HG03439 (cell line): ENCODE results near the gene VAPA.

Experiments used
- ATAC-seq: cut with Tn5 transposase; IDR thresholded peaks from one replicate; pipeline ENCODE4 v1.9.1; 2021; ENCODE audit warnings: mild to moderate bottlenecking, moderate library complexity; ENCODE audit not compliant: unreplicated experiment

VAPA gene

GRCh38 chr18:9968081-9968848 lies 54.4 kb downstream of the VAPA start:
- no peak for ATAC-seq

DNA sequence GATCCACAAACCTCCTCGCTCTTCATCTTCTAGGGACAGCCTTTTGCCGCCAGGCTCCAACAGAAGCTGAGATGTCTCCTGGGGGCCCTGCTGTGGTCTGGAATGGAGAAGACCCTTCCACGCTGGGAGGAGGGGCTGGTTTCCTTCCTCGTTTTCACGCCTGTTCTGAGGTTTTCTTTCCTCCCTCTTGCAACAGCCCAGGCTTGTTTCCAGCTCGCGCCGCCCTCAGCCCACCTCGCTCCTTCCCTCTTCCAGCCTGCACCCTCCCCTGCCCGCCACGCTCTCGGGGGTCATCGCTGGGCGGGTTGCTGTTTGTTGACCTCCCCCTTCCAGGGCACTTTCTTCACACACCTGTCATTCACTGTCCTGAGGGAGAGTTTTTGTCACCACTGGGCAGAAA lies 55.4 kb downstream of the VAPA start:
- ATAC-seq = no peak

GRCh38 chr18:9971313-9971920 lies 57.6 kb downstream of the VAPA start:
- ATAC-seq = no peak

DNA sequence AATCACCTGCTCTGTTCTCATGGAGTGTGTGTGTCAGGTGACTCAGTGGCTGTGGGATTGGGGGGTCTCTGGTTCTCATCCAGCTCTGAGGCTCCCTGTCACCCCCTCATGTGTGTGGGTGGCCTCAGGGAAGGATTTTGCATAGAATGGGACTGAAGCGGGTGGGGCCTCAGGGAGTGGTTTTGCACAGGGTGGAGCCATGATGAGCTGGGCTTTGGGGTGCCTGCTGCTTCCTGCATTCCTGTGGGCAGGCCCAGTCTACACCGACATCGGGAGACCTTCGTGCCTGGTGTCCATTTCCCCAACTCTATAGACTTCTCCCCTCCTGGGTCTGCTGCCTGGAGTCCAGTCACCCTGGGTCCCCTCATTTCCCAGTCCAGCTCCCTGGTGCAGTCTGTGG lies 59.7 kb downstream of the VAPA start:
- no peak for ATAC-seq

DNA sequence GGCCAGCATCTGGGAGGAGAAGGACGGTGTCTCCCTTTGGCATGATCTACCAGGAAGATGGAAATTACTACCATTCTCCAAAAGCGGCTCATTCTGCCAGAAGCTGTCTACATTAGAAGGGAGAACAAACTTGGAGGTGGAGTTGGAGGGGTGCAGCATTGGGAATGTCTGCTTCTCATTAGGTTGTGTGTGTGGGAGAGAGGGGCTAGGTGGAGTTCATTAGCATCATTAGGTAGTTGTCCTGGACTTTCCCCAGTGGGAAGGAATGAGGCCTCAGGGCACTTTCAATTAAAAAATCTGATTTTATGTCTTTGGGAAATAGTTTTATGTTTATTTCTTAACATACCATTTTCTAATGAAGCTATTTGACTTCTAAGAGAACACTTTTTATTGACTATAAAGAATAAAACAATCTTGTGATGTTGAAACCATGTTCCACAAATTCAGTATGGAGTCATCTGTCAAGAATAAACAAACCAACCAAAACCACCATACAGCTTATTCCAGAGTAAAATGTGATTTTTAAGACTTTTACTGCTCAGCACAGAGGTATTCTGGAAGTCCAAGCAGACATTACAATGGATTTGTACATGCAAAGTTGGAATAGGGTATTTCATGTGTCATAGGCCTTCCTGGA lies 60.6 kb downstream of the VAPA start:
- ATAC-seq = no peak

DNA sequence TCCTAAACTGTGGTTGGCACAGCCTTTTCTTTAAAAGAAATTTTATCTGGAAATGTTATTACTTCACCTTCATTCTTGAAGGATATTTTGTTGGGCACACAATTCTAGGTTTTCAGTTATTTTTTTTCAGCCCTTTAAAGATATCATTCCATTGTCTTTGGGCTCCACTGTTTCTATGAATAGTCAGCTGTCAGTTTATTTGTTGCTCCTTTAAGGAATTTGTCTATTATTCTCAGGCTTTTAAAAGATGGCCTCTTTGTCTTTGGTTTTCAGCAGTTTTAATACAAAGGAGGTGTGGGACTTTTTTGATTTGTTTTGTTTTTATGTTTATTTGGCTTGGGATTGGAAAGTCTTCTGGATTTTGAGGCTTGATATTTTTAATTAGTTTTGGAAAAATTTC lies 61.8 kb downstream of the VAPA start:
- ATAC-seq = no peak

GRCh38 chr18:9982711-9983110 lies 68.9 kb downstream of the VAPA start:
- ATAC-seq = no peak

- ATAC-seq = no peak
Observed at GRCh38 chr18:9984080-9984479, 70.3 kb downstream of the VAPA start.

DNA sequence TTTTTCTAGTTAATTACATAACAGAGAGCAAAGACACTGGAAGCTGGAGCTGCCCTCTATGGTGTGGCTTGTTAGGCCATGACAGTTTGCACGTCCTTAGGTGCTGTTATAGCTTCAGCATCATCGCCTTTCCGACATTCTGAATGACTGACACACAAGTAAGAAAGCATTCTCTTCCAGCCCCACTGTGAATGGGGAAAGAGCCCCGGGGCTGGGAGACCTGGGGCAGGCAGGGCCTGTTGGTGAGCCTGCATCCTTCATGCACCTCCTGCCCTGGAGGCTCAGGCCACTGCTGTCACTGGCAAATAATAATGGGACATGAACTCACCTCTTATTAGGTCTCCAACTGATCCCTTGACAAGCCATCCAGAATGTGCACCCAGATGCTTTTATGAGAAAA lies 71.8 kb downstream of the VAPA start:
- ATAC-seq = no peak

- no peak for ATAC-seq
Observed at GRCh38 chr18:9986156-9986930, 72.5 kb downstream of the VAPA start.

DNA sequence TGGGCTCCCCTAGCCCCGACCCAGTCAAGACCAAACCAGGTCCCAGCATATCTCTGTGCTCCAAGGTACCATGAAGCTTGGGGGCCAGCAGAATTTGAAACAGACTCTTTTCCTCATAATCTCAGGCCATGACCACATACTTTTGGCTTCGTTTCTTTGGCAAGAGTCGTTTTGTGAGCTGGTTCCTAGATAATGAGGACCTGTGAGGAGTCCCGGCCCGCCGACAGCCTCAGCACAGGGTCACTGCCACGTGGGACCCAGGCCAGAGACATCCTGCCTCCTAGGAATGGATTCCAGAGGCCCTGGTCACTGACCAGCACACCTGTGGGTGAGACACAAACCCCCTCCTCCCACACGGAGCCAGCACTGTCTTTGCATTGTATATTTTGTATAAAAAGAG lies 73.5 kb downstream of the VAPA start:
- ATAC-seq = no peak

- ATAC-seq = no peak
Observed at GRCh38 chr18:9987931-9988330, 74.1 kb downstream of the VAPA start.

DNA sequence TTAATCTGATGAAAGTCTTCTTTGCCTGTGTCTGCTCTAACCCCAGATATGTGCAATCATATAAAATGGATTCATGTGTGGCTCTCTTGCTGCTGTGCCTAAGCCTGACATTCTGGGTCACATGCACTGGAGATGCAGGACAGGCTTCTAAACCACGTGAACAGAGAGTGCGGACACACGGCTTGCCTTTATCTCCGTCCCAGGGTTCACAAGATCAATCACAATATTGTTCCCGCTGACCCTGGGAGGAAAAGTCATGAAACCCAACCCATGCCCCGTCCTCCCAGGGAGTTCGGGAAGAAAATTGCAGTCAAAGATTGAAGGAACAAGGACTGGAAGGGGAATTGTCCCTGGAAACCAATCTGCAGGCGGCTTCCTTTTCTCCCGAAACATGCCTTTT lies 74.8 kb downstream of the VAPA start:
- no peak for ATAC-seq

DNA sequence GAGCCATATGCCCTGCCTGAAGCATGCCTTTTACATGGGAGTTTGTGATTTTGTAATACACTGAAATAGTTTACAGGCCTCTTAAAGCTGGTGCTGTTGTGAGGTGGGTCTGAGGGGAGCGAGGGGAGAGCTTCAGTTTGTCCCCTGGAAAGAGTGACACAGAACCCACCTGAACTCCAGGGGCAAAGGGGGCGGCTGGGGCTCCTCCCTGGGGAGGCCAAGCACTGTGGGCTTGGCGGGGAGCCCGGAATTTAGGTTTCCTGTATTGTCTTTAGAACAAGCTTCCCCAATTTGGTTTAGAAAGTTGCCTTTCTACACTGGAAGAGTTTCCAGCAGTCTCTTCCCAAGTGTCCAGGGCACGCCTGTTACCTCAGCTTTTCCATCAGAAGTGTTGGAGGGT lies 75.7 kb downstream of the VAPA start:
- ATAC-seq = no peak

- no peak for ATAC-seq
Observed at GRCh38 chr18:9991011-9992000, 77.5 kb downstream of the VAPA start.

GRCh38 chr18:9992300-9992972 lies 78.6 kb downstream of the VAPA start:
- no peak for ATAC-seq

- no peak for ATAC-seq
Observed at GRCh38 chr18:9992973-9993520, 79.2 kb downstream of the VAPA start.

DNA sequence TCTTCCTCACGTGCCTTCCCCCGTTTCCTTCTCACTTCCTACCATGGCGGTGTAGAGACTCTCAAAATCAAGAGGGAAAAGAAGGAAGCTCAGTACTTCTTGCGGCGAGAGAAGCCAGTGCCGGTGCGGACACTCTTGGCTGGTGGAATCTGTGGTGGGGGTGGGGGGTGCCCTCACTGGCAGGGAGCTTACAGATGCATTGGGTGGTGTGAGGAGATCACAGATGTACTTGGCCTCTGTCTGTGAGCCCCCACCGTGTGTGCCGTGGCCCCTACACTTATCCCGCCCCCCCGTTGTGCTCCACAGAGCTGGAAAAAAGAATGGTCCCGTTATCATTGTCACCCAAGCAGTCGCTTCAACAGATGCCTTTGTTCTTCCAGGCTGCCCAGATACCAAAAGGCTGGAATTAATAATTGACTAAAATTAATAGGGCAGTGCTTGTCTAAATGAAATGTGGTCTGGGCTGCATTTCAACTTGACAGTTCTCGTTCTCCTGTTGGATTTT lies 79.8 kb downstream of the VAPA start:
- ATAC-seq = no peak

DNA sequence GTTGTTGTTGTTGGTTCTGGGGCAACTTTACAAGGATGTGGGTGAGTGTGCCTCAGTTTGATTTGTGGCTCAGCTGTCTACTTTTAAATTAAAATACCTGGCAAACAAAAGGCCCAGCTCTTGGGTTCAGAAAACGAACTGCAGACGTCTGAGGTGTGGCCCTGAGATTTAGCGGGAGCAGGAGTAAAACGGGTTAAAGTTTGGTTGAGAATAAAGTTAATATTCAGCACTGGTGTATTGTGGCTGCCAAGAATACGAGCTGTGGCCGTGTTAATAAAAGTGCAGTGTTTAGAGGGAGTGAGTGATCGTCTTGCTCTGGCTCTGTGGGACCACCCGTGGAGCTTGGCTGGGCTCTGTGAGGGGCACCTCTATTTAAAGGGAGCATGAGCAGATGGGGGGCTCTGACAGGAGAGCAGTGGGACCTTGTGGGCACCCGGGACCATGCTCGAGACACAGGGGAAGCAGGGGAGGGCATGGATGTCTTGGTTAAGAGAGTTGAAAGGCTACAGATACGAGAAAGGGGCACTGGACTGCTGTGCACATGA lies 80.3 kb downstream of the VAPA start:
- no peak for ATAC-seq
